ENCODE data around the gene ZNF227.
"Not testable (repeated sequence)": the region's sequence is repeated elsewhere in the genome, so short reads cannot be mapped to it uniquely, and the experiment has no call there.

The ZNF227 gene

GRCh38 chr19:44252332-44252731, 40.0 kb downstream of the ZNF227 start:
- not testable (repeated sequence) for DNase-seq (ENCODE audit: low read depth)

GRCh38 chr19:44253392-44253791, 41.1 kb downstream of the ZNF227 start:
- not testable (repeated sequence) for DNase-seq (ENCODE audit: low read depth)

DNA sequence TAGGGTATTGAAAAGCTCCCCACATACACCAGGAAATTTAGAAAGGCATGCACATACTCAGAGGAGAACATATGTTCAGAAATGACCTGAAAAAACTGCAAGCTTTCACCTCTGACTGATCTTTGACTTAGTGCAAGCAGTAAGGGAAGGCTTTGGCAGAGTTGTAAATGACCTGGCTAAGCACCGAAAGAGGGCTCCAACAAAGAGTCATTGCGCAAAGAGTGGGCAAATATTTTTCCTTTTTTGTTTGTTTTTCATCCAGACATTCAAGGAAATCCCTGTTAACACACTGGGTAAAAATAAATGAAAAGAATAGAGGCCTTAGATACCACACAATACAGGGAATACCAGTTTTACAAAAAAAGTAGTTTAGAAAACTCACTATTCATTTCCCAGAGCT, 42.2 kb downstream of the ZNF227 start:
- DNase-seq (ENCODE audit: low read depth): no peak

DNA sequence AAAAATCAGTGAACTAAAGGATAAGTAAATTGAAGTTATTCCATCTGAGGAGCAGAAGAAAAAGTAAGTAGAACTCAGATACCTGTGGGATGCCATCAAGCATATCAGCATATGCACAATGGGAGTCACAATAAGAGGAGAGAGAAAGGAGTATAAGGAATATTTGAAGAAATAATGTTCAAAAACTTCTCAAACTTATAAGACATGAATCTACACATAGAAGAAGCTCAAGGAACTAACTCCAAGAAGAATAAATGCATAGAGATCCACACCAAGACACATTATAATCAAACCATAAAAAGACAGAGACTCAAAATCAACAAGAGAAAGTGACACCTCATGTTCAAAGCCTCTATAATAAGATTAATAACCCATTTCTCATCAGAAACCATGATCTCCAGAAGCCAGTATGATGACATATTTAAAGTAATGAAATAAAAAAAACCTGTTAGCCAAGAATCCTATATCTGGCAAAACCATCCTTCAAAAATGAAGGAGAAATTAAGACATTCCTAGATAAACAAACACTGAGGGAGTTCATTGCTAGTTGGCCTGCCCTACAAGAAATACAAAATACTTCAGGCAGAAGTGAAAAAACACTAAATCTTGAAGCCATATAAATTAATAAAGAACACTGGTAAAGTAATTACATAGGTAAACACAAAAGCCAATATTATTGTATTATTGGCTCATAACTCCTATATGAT, 43.5 kb downstream of the ZNF227 start:
- no peak for DNase-seq (ENCODE audit: low read depth)

DNA sequence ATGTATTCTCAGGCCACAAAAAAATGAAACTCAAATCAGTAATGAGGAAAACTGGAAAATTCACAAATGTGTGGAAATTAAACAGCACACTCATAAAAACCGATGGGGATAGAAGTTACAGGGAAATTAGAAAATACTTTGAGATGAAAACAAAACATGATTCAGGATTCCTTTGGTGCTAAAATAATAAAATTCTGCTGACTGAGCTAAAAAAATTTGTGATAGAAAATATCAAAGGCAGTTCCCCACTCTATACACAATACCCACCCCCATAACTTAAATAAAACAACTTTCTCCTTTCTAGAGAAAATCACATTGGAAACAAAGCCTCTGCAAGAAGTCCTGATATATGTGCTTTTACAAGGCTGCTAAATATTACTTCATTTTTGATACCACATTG, 45.8 kb downstream of the ZNF227 start:
- DNase-seq (ENCODE audit: low read depth): no peak

- DNase-seq (ENCODE audit: low read depth): no peak
These were observed 46.6 kb downstream of the ZNF227 start for GRCh38 chr19:44258835-44259413.

DNA sequence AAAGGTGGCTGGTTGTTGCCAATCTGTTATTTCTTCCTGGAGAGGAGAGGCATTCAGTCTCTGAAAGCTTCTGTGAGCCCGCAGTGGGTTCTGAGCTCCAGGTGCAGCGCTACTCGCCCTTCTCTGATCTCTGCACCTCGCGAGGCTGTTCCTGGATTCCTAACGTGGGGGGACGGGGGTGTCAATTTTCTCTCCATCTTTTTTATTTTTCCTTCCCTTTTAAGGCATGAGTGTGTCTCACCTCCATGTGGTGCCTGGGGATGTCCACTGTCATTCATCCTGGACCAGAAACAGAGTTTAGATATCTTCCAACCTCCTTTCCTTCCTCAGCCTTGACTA, 48.0 kb downstream of the ZNF227 start:
- no peak for DNase-seq (ENCODE audit: low read depth)

DNA sequence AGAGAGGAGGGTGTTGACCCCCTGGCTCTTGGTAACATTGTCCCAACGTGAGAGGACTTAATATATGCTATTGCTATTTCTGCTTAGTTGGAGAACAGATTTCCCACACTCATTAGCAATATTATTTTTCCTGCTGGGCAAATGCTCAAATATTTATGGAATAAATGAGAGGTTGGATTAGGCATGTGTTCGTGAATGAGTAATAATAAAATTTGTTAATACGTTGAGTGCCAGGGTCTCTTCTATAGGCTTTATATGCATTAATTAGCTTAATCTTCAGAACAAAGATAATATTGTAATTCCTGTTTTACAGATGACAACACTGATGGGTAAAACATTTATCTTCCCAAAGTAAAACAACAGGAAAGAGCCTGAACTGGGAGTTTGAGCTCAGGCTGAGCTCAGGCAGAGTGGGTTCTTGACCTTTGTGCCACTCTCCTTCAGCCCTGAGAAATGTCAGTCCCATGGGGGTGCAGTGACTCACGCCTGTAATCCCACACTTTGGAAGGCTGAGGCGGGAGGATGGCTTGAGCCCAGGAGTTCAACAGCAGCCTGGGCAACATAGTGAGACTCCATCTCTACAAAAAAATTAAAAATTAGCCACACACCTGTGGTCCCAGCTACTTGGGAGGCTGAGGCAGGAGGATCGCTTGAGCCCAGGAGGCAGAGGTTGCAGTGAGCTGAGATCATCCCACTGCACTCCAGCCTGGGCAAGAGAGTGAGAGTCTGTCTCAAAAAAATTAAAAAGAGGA, 48.5 kb downstream of the ZNF227 start:
- DNase-seq (ENCODE audit: low read depth): no peak

GRCh38 chr19:44277331-44277730, 65.0 kb downstream of the ZNF227 start:
- no peak for DNase-seq (ENCODE audit: low read depth)

DNA sequence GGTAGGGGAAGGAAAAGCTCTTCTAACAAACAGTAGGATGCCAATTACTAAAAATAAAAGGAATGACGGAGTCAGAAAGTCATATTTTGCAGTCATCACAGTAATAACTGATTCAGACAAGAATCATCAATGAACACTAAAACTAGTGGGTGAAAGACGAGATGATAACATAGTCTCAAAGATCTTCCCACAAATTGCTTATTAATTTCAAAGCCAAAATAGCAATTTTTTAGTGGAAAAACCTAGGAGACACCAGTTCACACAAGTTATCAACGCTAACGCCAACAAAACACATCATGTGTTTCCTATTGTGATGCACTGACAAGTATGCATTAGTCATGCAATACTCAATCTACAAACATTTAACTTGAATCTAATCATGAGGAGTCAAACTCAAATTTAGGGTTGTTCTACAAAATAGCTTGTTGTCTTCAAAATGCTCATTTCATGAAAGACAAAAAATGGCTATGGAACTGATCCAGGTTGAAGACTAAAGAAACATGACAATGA, 65.9 kb downstream of the ZNF227 start:
- DNase-seq (ENCODE audit: low read depth): no peak

- DNase-seq (ENCODE audit: low read depth): no peak
These were observed 68.6 kb downstream of the ZNF227 start for GRCh38 chr19:44280916-44281315.

- no peak for DNase-seq (ENCODE audit: low read depth)
These were observed 70.5 kb downstream of the ZNF227 start for GRCh38 chr19:44282846-44283245.

GRCh38 chr19:44284968-44285367, 72.6 kb downstream of the ZNF227 start:
- no peak for DNase-seq (ENCODE audit: low read depth)
